ENCODE measurements around the gene ATP11B.
A peak's percentile ranks its signal among the peaks of the same experiment; 100 is the strongest.

ATP11B gene

DNA sequence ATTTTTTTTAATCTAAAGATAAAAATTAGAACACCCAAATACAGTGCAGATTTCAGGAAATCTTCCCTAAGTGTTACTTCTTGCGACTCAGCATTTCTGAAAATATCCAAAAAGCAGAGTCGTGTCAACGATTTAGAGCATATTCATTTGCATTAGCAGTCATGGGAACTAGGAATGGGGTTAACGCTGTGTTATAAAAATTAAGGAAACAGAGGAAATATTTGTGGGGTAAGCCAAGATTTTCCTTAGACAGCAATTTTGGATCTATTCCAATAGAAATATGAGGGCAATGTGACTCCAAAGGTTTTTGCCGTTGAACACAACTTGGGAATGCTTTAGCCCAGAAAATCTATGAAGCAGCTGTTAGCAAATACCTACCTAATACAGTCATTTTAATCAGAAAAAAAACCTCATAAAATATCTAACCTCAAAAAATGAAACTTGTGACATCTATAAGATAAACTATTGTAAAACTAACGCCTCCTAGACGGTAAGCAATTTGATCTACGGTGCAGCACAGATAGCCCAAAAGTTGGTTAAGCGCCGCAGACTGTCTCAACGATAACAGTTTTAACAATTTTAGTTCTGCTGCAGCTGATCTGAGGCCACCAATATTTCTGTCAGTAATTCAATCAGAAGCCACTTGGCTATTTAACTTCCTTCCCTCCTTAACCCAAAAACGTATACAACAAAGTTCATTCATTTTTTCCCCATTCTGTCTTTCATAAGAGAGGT is 5.8 kb upstream of the ATP11B start:
- Histone ChIP-seq H4K20me1 (ENCODE audit: control insufficient read depth, insufficient read depth, low read depth, low read length) (no peaks in the 10 kb centered on the region), H3F3A (ENCODE audit: control insufficient read depth, insufficient read depth) (peaks cover 12% of the 10 kb centered on the region), H3K27me3 (ENCODE audit: control insufficient read depth, low read length) (peaks cover 5% of the 10 kb centered on the region; the same call in 1 of the 2 replicates), H3K4me3 (ENCODE audit: low read length) (no peak overlapping the region), H3K9me3 (ENCODE audit: control insufficient read depth, insufficient read depth, low read length) (no peaks in the 10 kb centered on the region), H3K36me3 (ENCODE audit: control insufficient read depth, low read length) (no peaks in the 10 kb centered on the region), H3K27ac (ENCODE audit: low read depth, low read length) (no peak overlapping the region), H3K79me2 (ENCODE audit: control insufficient read depth, low read length) (no peaks in the 10 kb centered on the region), H3K4me1 (ENCODE audit: control insufficient read depth, low read length) (peaks cover 30% of the 10 kb centered on the region), H3K9me2 (replicated peaks; ENCODE audit: control insufficient read depth, low read length) (no peaks in the 10 kb centered on the region), H3K4me2 (ENCODE audit: low read length) (no peak overlapping the region; the same call in 1 of the 2 replicates)
- TF ChIP-seq, protein P1, sequence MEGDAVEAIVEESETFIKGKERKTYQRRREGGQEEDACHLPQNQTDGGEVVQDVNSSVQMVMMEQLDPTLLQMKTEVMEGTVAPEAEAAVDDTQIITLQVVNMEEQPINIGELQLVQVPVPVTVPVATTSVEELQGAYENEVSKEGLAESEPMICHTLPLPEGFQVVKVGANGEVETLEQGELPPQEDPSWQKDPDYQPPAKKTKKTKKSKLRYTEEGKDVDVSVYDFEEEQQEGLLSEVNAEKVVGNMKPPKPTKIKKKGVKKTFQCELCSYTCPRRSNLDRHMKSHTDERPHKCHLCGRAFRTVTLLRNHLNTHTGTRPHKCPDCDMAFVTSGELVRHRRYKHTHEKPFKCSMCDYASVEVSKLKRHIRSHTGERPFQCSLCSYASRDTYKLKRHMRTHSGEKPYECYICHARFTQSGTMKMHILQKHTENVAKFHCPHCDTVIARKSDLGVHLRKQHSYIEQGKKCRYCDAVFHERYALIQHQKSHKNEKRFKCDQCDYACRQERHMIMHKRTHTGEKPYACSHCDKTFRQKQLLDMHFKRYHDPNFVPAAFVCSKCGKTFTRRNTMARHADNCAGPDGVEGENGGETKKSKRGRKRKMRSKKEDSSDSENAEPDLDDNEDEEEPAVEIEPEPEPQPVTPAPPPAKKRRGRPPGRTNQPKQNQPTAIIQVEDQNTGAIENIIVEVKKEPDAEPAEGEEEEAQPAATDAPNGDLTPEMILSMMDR (IDR thresholded peaks at IDR 0.05; ENCODE audit: low read depth, low read length, poor library complexity, severe bottlenecking): no peak
- TF ChIP-seq EZH2phosphoT487 (IDR thresholded peaks at IDR 0.05; ENCODE audit: borderline replicate concordance, low read length): no peak

- Histone ChIP-seq H3K36me3 (ENCODE audit: control insufficient read depth, low read length) (peaks cover 2% of the 10 kb centered on the region; the same call in 1 of the 2 replicates), H3K4me1 (ENCODE audit: control insufficient read depth, low read length) (peaks cover 33% of the 10 kb centered on the region), H3K9me3 (ENCODE audit: control insufficient read depth, insufficient read depth, low read length) (no peaks in the 10 kb centered on the region), H3K79me2 (ENCODE audit: control insufficient read depth, low read length) (peaks cover 11% of the 10 kb centered on the region), H4K20me1 (ENCODE audit: control insufficient read depth, insufficient read depth, low read depth, low read length) (no peaks in the 10 kb centered on the region), H3K27me3 (ENCODE audit: control insufficient read depth, low read length) (0 out of 2 replicates have a peak, but pooled peaks cover 2% of the 10 kb centered on the region), H3F3A (ENCODE audit: control insufficient read depth, insufficient read depth) (peaks cover 15% of the 10 kb centered on the region), H3K27ac (ENCODE audit: low read depth, low read length) (no peak overlapping the region), H3K4me3 (ENCODE audit: low read length) (peak overlapping the region; percentile 34; the same call in 1 of the 2 replicates), H3K9me2 (replicated peaks; ENCODE audit: control insufficient read depth, low read length) (no peaks in the 10 kb centered on the region), H3K4me2 (ENCODE audit: low read length) (peak overlapping the region; percentile 56)
- TF ChIP-seq, protein P1 (IDR thresholded peaks at IDR 0.05; ENCODE audit: low read depth, low read length, poor library complexity, severe bottlenecking): no peak
Observed at GRCh38 chr3:182789371-182789770, 3.9 kb upstream of the ATP11B start.

DNA sequence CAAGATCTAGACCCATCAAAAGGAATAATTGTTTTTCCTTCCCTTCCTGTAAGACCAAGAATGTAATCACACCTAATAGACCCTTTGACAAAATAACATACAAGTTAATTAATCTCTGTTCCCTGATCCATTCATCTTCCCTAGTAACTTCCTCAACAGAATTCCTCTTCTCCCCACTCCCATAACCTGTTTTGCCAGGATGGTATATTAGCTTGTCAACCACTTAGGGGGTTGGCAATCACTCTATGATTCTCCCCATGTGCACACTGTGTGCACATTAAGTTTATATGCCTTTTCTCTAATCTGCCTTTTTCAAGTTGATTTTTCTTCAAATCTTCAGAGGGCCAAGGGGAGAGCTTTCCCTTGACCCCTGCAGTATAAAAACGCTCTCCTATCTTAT is 2.7 kb upstream of the ATP11B start:
- Histone ChIP-seq H3K36me3 (ENCODE audit: control insufficient read depth, low read length) (peaks cover 5% of the 10 kb centered on the region; the same call in 1 of the 2 replicates), H4K20me1 (ENCODE audit: control insufficient read depth, insufficient read depth, low read depth, low read length) (no peaks in the 10 kb centered on the region)

More for the DNA sequence above, 2.7 kb upstream of the ATP11B start:
- Histone ChIP-seq H3K9me3 (ENCODE audit: control insufficient read depth, insufficient read depth, low read length) (no peaks in the 10 kb centered on the region), H3K9me2 (replicated peaks; ENCODE audit: control insufficient read depth, low read length) (no peaks in the 10 kb centered on the region), H3K4me2 (ENCODE audit: low read length) (no peak overlapping the region), H3K79me2 (ENCODE audit: control insufficient read depth, low read length) (peaks cover 23% of the 10 kb centered on the region), H3K27ac (ENCODE audit: low read depth, low read length) (no peak overlapping the region), H3K4me3 (ENCODE audit: low read length) (no peak overlapping the region), H3K4me1 (ENCODE audit: control insufficient read depth, low read length) (peaks cover 41% of the 10 kb centered on the region), H3K27me3 (ENCODE audit: control insufficient read depth, low read length) (no peaks in the 10 kb centered on the region), H3F3A (ENCODE audit: control insufficient read depth, insufficient read depth) (peaks cover 21% of the 10 kb centered on the region)
- TF ChIP-seq, protein P1 (IDR thresholded peaks at IDR 0.05; ENCODE audit: low read depth, low read length, poor library complexity, severe bottlenecking): no peak
- TF ChIP-seq EZH2phosphoT487 (IDR thresholded peaks at IDR 0.05; ENCODE audit: borderline replicate concordance, low read length): no peak
